ENCODE measurements around the gene FXN. TPM values are rescaled to one million over a fixed set of nuclear protein-coding genes. Genes with fewer than 3 reads are reported as not detected.

FXN gene
- total RNA-seq, 4 donors from 2014 or later: 2.3 to 11.1 (median 5.6) TPM

- WGBS: 61% methylated on average over 1 of the region's 1 CpG
- no peak overlapping the region for H3K27ac ChIP-seq
Observed at GRCh38 chr9:69060766-69061165, 25.2 kb downstream of the FXN start.

DNA sequence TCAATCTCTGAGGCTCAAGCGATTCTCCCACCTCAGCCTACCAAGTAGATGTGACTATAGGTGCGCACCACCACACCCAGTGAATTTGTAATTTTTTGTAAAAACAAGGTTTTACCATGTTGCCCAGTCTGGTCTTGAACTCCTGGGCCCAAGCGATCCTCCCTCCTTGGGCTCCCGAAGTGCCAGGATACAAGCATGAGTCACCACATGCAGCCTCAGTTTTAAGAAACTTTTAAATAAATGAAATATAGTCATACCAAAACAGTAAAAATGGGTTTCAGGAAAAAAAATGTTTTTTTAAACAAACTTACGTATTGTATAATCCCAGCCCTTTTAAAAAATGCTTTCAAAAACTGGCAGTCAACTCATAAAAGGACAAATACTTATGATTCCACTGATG, 26.6 kb downstream of the FXN start:
- 91% methylated on average over 5 of the region's 5 CpGs for WGBS
- Histone ChIP-seq H3K9me3 (no peaks in the 10 kb centered on the region), H3K36me3 (peaks cover 16% of the 10 kb centered on the region), H3K27ac (no peak overlapping the region), H3K27me3 (no peaks in the 10 kb centered on the region), H3K4me1 (no peaks in the 10 kb centered on the region), H3K4me3 (no peak overlapping the region)
- no peak for TF ChIP-seq EP300 (IDR thresholded peaks at IDR 0.05)
- TF ChIP-seq, protein P1, sequence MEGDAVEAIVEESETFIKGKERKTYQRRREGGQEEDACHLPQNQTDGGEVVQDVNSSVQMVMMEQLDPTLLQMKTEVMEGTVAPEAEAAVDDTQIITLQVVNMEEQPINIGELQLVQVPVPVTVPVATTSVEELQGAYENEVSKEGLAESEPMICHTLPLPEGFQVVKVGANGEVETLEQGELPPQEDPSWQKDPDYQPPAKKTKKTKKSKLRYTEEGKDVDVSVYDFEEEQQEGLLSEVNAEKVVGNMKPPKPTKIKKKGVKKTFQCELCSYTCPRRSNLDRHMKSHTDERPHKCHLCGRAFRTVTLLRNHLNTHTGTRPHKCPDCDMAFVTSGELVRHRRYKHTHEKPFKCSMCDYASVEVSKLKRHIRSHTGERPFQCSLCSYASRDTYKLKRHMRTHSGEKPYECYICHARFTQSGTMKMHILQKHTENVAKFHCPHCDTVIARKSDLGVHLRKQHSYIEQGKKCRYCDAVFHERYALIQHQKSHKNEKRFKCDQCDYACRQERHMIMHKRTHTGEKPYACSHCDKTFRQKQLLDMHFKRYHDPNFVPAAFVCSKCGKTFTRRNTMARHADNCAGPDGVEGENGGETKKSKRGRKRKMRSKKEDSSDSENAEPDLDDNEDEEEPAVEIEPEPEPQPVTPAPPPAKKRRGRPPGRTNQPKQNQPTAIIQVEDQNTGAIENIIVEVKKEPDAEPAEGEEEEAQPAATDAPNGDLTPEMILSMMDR (IDR thresholded peaks at IDR 0.05): no peak
- no peak for TF ChIP-seq POLR2A (IDR thresholded peaks at IDR 0.05)
- no peak for TF ChIP-seq POLR2AphosphoS5 (IDR thresholded peaks at IDR 0.05)
- no peak for DNase-seq (ENCODE audit: low spot score in 2 of 2)

More at GRCh38 chr9:69060766-69061165, 25.2 kb downstream of the FXN start:
- Histone ChIP-seq H3K4me3 (no peak overlapping the region), H3K36me3 (peaks cover 9% of the 10 kb centered on the region), H3K4me1 (no peaks in the 10 kb centered on the region), H3K9me3 (no peaks in the 10 kb centered on the region), H3K27me3 (no peaks in the 10 kb centered on the region)
- DNase-seq (ENCODE audit: low spot score in 2 of 2): no peak
- TF ChIP-seq, protein P1 (IDR thresholded peaks at IDR 0.05): no peak
- TF ChIP-seq POLR2AphosphoS5 (IDR thresholded peaks at IDR 0.05): no peak
- TF ChIP-seq EP300 (IDR thresholded peaks at IDR 0.05): no peak
- TF ChIP-seq POLR2A (IDR thresholded peaks at IDR 0.05): no peak

- no peak for TF ChIP-seq EP300 (IDR thresholded peaks at IDR 0.05)
- TF ChIP-seq, protein P1 (IDR thresholded peaks at IDR 0.05): no peak
- TF ChIP-seq POLR2AphosphoS5 (IDR thresholded peaks at IDR 0.05): no peak
- TF ChIP-seq POLR2A (IDR thresholded peaks at IDR 0.05): no peak
- 94% methylated on average over 3 of the region's 4 CpGs for WGBS
- Histone ChIP-seq H3K4me1 (no peaks in the 10 kb centered on the region), H3K9me3 (no peaks in the 10 kb centered on the region), H3K4me3 (no peak overlapping the region), H3K27me3 (no peaks in the 10 kb centered on the region), H3K36me3 (peaks cover 23% of the 10 kb centered on the region), H3K27ac (no peak overlapping the region)
- no peak for DNase-seq (ENCODE audit: low spot score in 2 of 2)
Observed at GRCh38 chr9:69063839-69064238, 28.3 kb downstream of the FXN start.

GRCh38 chr9:69065660-69066059, 30.1 kb downstream of the FXN start:
- no peaks in the 10 kb centered on the region for H3K9me3 ChIP-seq
- no peaks in the 10 kb centered on the region for H3K4me1 ChIP-seq
- H3K4me3 ChIP-seq: no peak overlapping the region
- H3K27me3 ChIP-seq: no peaks in the 10 kb centered on the region
- peaks cover 27% of the 10 kb centered on the region for H3K36me3 ChIP-seq
- DNase-seq (ENCODE audit: low spot score in 2 of 2): no peak
- TF ChIP-seq EP300 (IDR thresholded peaks at IDR 0.05) (no peak), POLR2A (IDR thresholded peaks at IDR 0.05) (no peak), POLR2AphosphoS5 (IDR thresholded peaks at IDR 0.05) (no peak)
- TF ChIP-seq, protein P1 (IDR thresholded peaks at IDR 0.05): no peak
- 85% methylated on average over 1 of the region's 1 CpG for WGBS
- no peak overlapping the region for H3K27ac ChIP-seq

- no peak overlapping the region for H3K4me3 ChIP-seq
- H3K36me3 ChIP-seq: peaks cover 27% of the 10 kb centered on the region
- no peak overlapping the region for H3K27ac ChIP-seq
- H3K27me3 ChIP-seq: no peaks in the 10 kb centered on the region
- 95% methylated on average over 22 of the region's 27 CpGs for WGBS
- H3K4me1 ChIP-seq: no peaks in the 10 kb centered on the region
- TF ChIP-seq, protein P1 (IDR thresholded peaks at IDR 0.05): no peak
- TF ChIP-seq POLR2AphosphoS5 (IDR thresholded peaks at IDR 0.05): no peak
- H3K9me3 ChIP-seq: no peaks in the 10 kb centered on the region
- DNase-seq (ENCODE audit: low spot score in 2 of 2): no peak
Observed at GRCh38 chr9:69066955-69067354, 31.4 kb downstream of the FXN start.
